ENCODE data around the gene DENND4A. TPM values are rescaled to one million over a fixed set of nuclear protein-coding genes. Genes with fewer than 3 reads are reported as not detected.
"Not testable (repeated sequence)": the region's sequence is repeated elsewhere in the genome, so short reads cannot be mapped to it uniquely, and the experiment has no call there.

DENND4A gene
- total RNA-seq, 1 donor from 2014 or later, result 26.2 TPM

DNA sequence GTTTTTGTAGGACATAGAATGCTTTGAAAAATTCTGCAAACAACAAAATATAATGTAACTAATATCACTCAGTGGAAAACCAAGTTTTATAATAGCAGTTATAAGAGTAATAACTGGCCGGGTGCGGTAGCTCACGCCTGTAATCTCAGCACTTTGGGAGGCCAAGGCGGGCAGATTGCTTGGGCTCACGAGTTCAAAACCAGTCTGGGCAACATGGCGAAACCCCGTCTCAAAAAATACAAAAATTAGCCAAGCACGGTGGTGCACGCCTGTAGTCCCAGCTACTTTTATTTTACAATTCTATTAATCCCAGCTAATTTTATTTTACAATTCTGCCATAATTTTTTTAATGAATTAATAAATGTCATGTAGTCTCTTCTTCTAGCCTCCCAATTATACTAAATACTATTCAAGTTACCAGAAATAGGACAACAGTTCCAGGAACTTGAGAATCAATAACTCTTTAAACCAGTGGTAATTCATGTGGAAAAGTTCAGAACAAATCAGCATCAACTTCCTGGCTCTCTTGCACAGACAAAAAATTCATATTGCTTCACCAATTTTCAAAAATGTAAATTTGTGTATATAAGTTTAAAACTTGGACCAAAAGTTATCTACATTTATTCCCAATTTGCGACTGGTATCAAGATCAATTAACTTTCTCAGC is 2.2 kb downstream of the DENND4A start:
- no peak for DNase-seq (ENCODE audit: extremely low read depth, low read depth, low spot score)

DNA sequence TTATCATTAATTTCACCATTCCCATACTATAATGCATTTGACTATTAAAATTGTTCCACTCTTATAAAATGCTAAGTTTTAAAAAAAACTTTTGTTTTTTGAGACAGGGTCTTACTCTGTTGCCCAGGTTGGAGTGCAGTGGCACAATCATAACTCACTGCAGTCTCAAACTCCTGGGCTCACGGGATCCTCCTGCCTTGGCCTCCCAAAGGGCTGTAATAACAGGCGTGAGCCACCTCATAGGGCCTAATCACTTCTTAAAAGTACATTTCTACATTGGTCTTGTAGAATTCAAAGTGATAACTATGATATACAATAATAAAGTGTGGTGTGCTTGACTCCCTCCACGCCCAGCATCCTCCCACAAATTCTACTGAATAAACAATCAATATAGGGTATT is 3.0 kb downstream of the DENND4A start:
- no peak for DNase-seq (ENCODE audit: extremely low read depth, low read depth, low spot score)

DNA sequence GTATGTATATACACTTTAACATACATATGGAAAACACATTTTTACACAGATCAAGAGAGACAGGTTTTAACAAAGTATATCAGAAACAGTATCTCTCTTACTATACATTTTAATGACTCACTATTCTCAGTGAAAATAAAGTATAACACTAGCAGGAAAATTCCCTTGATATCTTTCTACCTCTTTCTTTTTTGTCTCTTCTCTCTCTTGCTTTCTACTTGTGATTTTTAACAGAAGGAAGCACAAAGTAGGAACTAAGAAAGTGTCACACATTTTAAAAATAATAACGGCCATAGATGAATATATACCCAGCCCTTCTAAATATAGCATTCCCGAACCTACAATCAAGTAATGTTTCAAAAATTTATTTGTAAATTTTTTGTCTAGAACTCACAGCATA is 4.8 kb downstream of the DENND4A start:
- no peak for DNase-seq (ENCODE audit: extremely low read depth, low read depth, low spot score)

DNA sequence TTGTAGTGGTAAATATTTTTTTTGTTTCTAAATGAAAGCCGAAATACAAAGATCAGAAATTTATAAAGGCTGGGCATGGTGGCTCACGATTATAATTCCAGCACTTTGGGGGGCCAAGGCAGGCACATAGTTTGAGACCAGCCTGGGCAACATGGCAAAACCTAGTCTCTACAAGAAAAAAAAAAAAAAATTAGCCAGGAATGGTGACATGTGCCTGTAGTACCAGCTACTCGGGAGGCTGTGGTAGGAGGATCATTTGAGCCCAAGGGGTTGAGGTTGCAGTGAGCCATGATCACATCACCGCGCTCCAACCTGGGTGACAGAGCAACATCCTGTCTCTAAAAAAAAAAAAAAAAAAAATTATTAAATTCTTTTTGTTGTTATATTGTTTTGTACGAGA is 6.9 kb downstream of the DENND4A start:
- DNase-seq (ENCODE audit: extremely low read depth, low read depth, low spot score), result no peak

DNA sequence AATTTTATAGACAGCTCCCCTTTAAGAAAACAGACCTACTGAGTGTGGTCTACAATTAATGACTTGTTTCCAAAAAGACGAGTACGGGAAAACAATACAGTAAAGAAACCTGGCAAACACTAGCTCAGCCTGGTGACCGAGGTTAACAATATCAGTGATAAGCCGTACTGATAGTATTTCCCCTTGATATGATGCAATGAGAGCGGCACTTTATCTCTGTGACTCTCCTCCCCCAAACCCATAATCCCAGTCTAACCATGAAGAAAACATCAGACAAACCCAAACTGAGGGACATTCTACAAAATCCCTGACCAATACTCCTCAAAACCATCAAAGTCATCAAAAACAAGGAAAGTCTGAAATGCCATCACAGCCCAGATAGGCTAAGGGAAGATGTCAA is 8.2 kb downstream of the DENND4A start:
- no peak for DNase-seq (ENCODE audit: extremely low read depth, low read depth, low spot score)

DNA sequence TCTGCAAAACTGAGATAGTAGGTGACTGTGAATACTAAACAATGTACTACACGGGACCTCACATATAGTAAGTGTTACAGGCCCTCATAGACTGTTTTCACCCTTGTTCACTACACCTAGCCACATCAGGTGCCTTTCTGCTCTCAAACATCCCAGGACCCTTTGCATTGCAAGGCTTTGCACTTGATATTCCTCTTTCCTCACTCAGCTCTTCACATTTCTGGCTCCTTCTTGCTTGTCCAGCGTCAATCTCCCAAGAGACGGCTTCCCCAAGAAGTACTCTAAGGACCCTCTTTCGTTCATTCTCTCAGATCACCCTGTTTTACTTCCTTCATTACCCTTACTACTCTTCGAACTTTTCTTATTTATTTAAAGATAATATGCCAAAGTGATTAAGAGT is 10.0 kb downstream of the DENND4A start:
- DNase-seq (ENCODE audit: extremely low read depth, low read depth, low spot score), result no peak

DNA sequence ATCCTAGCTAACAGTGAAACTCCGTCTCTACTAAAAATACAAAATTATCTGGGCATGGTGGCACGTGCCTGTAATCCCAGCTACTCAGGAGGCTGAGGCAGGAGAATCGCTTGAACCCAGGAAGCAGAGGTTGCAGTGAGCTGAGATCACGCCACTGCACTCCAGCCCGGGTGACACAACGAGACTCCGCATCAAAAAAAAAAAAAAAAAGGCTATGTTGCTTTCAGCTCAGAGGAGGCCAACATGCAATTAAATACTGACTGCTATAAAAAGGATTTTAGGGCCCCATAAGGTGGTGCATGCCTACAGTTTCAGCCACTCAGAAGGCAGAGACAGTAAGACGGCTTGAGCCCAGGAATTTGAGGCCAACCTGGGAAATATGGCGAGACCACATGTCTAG is 13.4 kb downstream of the DENND4A start:
- not testable (repeated sequence) for DNase-seq (ENCODE audit: extremely low read depth, low read depth, low spot score)

DNA sequence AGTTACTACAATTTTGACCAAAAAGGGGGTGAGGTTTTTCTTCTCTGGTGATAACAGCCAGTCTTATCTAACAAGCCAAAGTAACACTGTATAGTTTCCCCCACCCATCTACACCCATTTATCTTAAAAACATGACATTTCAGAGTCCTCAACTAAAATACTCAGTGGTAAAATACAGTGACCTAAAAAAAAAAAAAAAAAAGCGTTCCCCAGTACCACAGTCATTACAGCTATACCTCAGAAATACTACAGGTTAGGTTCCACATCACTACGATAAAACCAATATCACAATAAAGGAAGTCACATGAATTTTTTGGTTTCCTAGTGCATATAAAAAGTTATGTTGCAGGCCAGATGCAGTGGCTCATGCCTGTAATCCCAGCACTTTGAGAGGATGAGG is 13.8 kb downstream of the DENND4A start:
- no peak for DNase-seq (ENCODE audit: extremely low read depth, low read depth, low spot score)

DNA sequence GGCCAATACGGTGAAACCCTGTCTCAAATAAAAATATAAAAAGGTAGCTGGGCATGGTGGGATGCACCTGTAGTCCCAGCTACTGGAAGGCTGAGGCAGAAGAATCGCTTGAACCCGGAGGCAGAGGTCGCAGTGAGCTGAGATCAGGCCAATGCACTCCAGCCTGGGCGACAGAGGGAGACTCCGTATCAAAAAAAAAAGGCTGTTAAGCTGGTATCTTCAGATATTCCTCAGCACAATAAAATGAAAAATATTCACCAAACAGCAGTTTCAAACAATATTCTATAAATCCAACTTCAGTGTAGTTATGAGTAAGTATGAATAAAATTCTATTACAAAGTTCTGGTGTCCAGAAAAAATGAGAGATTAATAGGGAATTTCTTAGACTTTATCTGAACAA is 14.2 kb downstream of the DENND4A start:
- no peak for DNase-seq (ENCODE audit: extremely low read depth, low read depth, low spot score)

DNA sequence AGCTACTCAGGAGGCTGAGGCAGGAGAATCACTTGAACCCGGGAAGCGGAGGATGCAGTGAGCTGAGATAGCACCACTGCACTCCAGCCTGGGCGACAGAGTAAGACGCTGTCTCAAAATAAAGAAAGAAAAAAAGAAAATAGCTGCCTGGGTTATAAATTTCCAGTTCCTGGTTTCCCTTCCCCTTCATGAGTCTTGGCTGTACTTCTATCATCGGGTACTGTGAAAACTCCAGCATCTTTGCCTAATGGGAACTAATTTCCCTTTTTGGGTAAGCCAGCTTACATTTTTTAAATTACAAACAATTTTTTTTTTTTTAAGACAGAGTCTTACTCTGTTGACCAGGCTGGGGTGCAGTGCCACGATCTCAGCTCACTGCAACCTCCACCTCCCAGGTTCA is 15.0 kb downstream of the DENND4A start:
- DNase-seq (ENCODE audit: extremely low read depth, low read depth, low spot score), result no peak

DNA sequence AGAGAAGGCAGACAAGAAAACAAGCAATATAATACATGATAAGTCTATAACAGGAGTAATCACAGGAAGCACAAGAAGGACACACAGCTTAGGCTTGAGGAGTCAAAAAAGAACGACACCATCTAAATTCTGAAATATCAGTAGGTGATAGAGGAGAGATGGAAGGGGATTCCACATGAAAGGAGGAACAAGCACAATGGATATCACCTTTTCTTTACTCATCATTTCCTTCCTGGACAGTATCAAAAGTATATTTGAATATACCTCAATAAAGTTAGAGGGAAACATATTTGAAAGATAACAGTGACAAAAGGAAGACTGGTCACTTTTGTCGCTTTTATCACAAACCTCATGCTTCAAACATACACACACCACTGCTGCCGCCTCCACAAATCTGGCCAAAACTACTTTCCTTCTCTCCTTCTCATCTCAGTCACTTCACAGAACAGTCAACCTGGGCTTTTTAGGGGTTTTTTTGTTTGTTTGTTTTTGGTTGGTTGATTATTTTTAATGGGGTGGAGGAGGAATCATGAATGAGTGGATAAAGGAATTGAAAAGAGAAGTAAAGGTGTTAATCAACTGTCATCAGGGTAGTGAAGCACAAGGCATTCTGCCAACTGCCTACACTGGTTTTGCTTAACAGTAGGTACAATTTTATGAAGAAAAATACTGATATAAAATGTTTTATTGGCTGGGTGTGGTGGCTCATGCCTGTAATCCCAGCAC is 18.5 kb downstream of the DENND4A start:
- DNase-seq (ENCODE audit: extremely low read depth, low read depth, low spot score), result no peak

DNA sequence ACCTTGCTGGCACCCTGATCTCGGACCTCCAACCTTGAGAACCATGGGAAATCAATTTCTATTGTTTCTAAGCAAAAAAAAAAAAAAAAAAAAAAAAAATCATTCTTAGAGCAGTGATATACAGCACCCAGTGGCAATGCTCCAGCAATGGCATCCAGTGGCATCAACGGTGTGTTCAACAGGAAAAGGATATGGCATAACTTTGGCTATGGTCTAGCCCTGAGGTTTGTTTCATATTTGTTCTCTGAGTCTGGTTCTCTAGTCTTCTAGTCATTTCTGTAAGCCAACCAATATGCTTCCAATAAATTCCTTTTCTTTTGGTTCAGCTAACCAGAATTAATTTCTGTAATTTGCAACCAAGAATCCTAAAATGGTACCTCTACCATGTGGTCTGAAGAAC is 19.2 kb downstream of the DENND4A start:
- no peak for DNase-seq (ENCODE audit: extremely low read depth, low read depth, low spot score)

DNA sequence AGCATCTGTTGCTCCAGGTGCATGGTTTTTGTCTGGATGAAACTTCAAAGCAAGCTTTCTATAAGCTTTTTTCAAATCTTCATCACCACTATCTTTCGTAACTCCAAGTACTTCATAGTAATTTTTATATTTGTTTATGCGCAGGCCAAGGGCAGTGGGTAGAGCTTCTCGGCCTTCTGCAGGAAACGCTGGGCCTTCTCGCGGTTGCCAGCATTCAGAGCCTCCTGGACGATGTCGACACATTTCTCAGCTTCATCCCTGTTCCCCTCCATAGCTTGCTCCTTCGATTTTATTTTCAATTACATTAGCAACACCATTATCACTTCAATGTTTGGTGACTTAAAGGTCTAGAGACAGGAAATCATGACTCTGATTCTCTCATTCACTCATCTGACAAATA is 20.2 kb downstream of the DENND4A start:
- no peak for DNase-seq (ENCODE audit: extremely low read depth, low read depth, low spot score)

DNA sequence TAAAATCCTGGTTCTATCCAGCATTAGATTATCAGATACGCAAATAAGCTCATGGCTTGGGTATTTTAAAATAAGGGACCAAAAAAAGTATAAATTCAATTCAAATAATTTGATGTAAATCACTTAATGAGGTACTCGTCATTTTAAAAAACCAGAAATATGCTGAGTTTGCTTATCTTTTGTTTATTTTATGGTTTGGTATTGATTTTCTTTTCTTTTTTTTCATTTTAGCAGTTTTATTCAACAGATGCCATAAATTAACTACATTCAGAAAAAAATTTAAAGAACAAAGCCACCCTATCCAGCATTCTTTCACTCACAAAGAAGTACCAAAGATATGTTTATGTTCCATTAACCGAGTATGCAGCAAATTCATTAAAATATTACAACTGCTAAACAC is 22.6 kb downstream of the DENND4A start:
- no peak for DNase-seq (ENCODE audit: extremely low read depth, low read depth, low spot score)

DNA sequence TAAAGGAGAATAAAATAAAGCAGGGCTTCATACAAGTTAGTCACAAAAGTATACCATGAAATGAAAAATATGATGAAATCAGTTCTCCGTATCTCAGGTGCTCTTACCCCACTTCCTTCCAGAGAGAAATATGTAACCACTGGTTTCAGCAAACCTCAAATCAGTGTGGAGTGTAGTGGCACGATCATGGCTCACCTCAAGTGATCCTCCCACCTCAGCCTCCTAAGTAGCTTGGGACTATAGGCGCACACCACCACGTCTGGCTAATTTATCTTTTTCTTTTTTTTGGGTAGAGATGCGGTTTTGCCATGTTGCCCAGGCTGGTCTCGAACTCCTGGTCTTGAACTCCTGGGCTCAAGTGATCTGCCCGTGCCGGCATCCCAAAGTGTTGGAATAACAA is 24.2 kb downstream of the DENND4A start:
- no peak for DNase-seq (ENCODE audit: extremely low read depth, low read depth, low spot score)

DNA sequence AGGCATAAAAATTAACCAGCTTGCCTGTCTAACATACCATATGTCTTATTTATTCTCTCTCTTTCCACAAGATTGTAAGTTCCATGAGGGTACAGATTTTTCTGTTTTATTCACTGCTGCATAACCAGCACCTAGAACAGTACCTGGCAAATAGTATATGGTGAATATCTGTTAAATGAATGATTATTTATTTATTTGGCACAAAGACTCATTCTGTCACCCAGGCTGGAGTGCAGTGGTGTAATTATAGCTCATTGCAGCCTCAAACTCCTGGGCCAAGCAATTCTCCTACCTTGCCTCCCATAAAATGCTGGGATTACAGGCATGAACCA is 24.9 kb downstream of the DENND4A start:
- no peak for DNase-seq (ENCODE audit: extremely low read depth, low read depth, low spot score)

DNA sequence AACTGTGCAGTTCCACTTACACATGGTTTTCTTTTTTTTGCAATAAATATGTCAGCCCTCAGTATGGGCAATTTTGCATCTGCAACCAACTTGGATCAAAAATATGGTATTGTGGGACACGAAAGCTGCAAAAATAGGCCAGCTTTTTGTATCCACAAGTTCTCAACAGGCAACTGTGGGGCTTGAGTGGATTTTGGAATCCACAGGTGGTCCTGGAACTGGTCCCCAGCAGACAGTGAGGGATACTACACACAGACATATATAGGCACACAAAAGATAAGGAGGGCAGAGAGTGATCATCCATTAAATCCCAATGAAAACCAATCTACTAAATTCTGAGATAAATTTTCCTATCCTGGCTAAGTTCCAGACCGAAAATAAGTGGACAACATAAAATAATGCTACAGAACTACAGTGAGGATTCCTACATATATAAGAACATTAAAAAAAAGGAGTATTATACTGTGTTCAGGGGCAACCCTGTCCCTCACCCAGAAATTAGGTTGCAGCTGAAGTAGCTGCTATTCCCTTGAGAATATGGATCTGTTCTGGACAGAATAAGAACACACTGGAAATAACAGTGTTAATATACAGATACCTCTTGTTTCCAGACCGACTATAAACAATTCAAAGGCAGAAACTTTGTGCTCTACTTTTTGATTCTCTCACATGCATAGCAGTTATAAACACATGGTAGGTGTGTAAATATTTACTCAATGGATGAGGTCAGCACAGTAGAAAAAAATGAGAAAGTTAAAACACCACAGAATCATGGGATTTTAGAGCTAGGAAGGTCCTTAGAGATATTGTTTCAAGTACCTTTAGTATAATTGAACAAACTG is 25.4 kb downstream of the DENND4A start:
- DNase-seq (ENCODE audit: extremely low read depth, low read depth, low spot score), result no peak

DNA sequence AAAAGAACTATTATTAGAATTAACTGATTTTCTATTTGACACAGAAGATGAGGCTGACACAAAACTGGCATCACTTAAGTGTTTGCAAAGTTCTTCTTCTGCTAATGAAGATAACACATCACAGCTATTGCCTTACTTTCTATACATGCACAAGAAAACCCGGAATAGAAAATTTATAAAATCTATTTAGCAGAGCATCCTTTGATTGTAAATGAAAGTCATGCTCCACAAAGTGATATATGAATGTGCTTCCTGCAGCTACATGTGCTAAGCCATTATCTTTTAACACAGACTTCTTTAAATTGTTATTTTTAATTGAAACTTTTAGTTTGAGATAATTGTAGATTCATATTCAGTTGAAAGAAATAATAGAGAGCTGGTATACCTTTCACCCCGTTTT is 27.0 kb downstream of the DENND4A start:
- DNase-seq (ENCODE audit: extremely low read depth, low read depth, low spot score), result no peak

DNA sequence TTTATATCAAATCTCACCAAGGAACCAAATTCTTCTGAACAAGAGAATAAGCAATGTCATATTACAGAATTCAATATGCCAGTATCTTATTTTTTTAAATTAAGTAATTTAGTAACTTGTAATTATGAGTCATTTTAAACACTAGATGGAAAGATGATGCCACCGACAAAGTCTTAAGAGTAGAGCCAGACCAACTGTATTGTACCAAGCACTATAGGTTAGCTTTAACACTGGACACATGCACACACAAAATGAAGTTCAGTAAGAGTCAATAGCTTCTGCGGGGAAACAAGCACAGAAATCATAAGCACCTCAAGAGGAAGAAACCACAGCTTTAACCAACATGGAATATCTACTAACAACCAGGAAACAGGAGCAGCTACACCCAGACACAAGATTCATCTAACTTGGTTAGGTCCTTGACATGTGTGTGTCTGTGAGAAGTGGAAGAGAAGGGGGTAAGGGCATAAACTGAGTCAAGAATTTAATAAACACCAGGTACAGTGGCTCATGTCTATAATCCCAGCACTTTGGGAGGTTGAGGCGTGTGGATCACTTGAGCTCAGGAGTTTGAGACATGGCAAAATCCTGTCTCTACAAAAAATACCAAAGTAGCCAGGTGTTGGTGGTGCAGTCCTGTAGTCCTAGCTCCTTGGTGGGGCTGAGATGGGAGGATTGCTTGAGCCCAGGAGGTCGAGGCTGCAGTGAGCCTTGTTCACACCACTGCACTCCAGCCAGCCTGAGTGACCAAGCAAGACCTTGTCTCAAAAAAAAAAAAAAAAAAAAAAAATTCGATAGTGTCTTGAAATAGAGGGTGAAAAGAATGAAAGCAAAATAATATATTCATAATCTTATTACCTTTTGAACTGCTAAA is 28.9 kb downstream of the DENND4A start:
- DNase-seq (ENCODE audit: extremely low read depth, low read depth, low spot score), result no peak

DNA sequence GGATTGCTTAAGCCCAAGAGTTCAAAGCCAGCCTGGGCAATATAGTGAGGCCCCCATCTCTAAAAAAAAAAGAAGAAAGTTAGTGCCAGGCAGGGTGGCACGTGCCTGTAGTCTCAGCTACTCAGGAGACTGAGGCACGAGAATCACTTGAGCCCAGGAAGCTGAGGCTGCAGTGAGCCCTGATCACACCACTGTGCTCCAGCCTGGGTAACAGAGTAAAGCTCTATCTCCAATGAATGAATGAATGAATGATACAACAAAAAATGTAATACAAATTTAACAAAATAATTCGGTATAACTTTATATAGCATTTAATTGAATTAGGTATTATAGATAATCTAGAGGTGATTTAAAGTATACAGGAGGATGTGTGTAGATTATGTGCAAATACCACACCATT is 29.7 kb downstream of the DENND4A start:
- DNase-seq (ENCODE audit: extremely low read depth, low read depth, low spot score), result no peak

Measured in glomerular endothelial cell (primary cell).